Keratinocyte (primary cell): ENCODE results near the gene ACSS2.

Experiments
- CTCF ChIP-seq, 3 experiments: IDR thresholded peaks in 1 of 3; conservative IDR thresholded peaks in 1 of 3; optimal IDR thresholded peaks in 1 of 3; 2 replicates in 2 of 3; 3 replicates in 1 of 3; pipeline versions ENCODE3 to v1.5.1; 2011; ENCODE audit warnings: low read length in 3 of 3, mild to moderate bottlenecking in 3 of 3, moderate library complexity in 2 of 3, control low read depth in 1 of 3, inconsistent platforms in 1 of 3; ENCODE audit not compliant: insufficient read depth in 2 of 3; ENCODE audit errors: extremely low read depth in 1 of 3
- EZH2 ChIP-seq: IDR thresholded peaks from one replicate; pipeline ENCODE4 v1.6.1; 2012; ENCODE audit warnings: inconsistent platforms, mild to moderate bottlenecking, low read length, moderate library complexity

DNA sequence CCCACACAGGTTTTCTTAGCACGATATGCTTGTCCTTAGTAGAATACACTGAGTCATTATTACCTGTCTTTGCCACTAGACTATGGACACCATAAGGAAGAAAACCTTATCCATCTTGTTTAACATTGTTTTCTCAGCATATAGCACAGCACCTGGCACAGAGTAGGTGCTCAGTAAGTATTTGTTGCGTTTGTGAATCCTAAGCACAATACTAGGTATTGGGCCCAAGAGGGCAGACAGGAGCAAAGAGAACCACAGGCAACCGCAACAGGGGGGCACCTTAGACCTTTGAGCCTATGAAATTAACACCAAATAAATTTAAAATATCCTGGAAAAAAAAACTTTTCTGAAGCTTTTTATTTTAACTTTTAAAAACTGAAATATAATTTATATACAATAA is 47.2 kb upstream of the ACSS2 start:
- TF ChIP-seq CTCF (optimal IDR thresholded peaks at IDR 0.05 in 1 of 3, IDR thresholded peaks at IDR 0.05 in 1 of 3, conservative IDR thresholded peaks at IDR 0.05 in 1 of 3; ENCODE audit: extremely low read depth in 1 of 3, insufficient read depth in 2 of 3, low read length in 3 of 3) (no peak), EZH2 (no peak)
